Peyer's patch (tissue), 4 donors: ENCODE results near the gene F8. TPM values are rescaled to one million over a fixed set of nuclear protein-coding genes. Genes with fewer than 3 reads are reported as not detected.

Experiments
- DNase-seq, 3 donors: peaks; one replicate each; pipeline ENCODE4 v3.0.0-alpha.2; 2017 to 2019
- H3K27ac ChIP-seq, 4 donors: fragments of 200-600 bp; sonication (generic); one replicate each; pipeline ENCODE4 v1.5.1; 2016 to 2019
- H3K27me3 ChIP-seq, 2 donors: fragments of 200-600 bp; sonication (generic); one replicate each; pipeline ENCODE4 v1.5.1; 2019
- H3K36me3 ChIP-seq, 3 donors: fragments of 200-600 bp; sonication (generic); one replicate each; pipeline ENCODE4 v1.5.1; 2016 to 2019
- H3K4me1 ChIP-seq, 4 donors: fragments of 200-600 bp; sonication (generic); one replicate each; pipeline ENCODE4 v1.5.1; 2016 to 2019
- H3K4me3 ChIP-seq, 4 donors: fragments of 200-600 bp; sonication (generic); 1 replicate in 3 of 4; 2 replicates in 1 of 4; pipeline ENCODE4 v1.5.1; 2016 to 2019; ENCODE audit warnings: mild to moderate bottlenecking in 1 of 4
- H3K9me3 ChIP-seq, 4 donors: fragments of 200-600 bp; sonication (generic); one replicate each; pipeline ENCODE4 v1.5.1; 2016 to 2019; ENCODE audit warnings: mild to moderate bottlenecking in 1 of 4
- CTCF ChIP-seq, 6 experiments: fragments of 450-650 bp in 4 of 6; fragments of 200-600 bp in 2 of 6; sonication (generic) in 1 of 6; IDR thresholded peaks; one replicate each; pipeline ENCODE4 v1.5.1; 2017 to 2019; ENCODE audit warnings: antibody characterized with exemption in 6 of 6, mild to moderate bottlenecking in 3 of 6, moderate library complexity in 1 of 6
- POLR2A ChIP-seq, 2 donors: fragments of 450-650 bp; IDR thresholded peaks; one replicate each; pipeline ENCODE4 v1.5.1; 2017; ENCODE audit warnings: antibody characterized with exemption in 2 of 2, mild to moderate bottlenecking in 2 of 2, moderate library complexity in 2 of 2
- total RNA-seq, 4 donors: library from RNA; depleted of rRNA; stranded (reverse); fragments of >200 nt; gene quantifications; one replicate each; pipeline ENCODE4 v1.1.0, GENCODE V29; 2016

Gene F8
- total RNA-seq, 4 donors from 2014 or later = 1.5 to 19.8 (median 4.6) TPM

GRCh38 chrX:155069414-155069813, 46.9 kb upstream of the F8 start:
- peaks cover 0 to 7% (median 0%) of the 10 kb centered on the region in 4 donors for H3K4me1 ChIP-seq
- H3K36me3 ChIP-seq = no peaks in the 10 kb centered on the region
- H3K9me3 ChIP-seq = no peaks in the 10 kb centered on the region
- H3K27me3 ChIP-seq = no peaks in the 10 kb centered on the region
- no peak overlapping the region for H3K27ac ChIP-seq
- H3K4me3 ChIP-seq = peak overlapping the region in 2 of 4 donors; percentile 65 to 75
- TF ChIP-seq CTCF (IDR thresholded peaks at IDR 0.05) (no peak), POLR2A (IDR thresholded peaks at IDR 0.05) (no peak)
- DNase-seq = no peak

GRCh38 chrX:155068165-155068564, 45.6 kb upstream of the F8 start:
- peaks cover 0 to 7% (median 0%) of the 10 kb centered on the region in 4 donors for H3K4me1 ChIP-seq
- no peaks in the 10 kb centered on the region for H3K27me3 ChIP-seq
- TF ChIP-seq POLR2A (IDR thresholded peaks at IDR 0.05) (no peak), CTCF (IDR thresholded peaks at IDR 0.05) (no peak)
- no peaks in the 10 kb centered on the region for H3K36me3 ChIP-seq
- no peak overlapping the region for H3K4me3 ChIP-seq
- H3K9me3 ChIP-seq = no peaks in the 10 kb centered on the region
- no peak overlapping the region for H3K27ac ChIP-seq
- DNase-seq = no peak

- Histone ChIP-seq H3K36me3 (no peaks in the 10 kb centered on the region), H3K4me1 (no peaks in the 10 kb centered on the region), H3K4me3 (no peak overlapping the region), H3K27ac (no peak overlapping the region), H3K27me3 (no peaks in the 10 kb centered on the region), H3K9me3 (no peaks in the 10 kb centered on the region)
- TF ChIP-seq CTCF (IDR thresholded peaks at IDR 0.05) (no peak), POLR2A (IDR thresholded peaks at IDR 0.05) (no peak)
- no peak for DNase-seq
Observed at GRCh38 chrX:155065035-155065734, 42.7 kb upstream of the F8 start.

GRCh38 chrX:155061760-155062159, 39.2 kb upstream of the F8 start:
- Histone ChIP-seq H3K27me3 (no peaks in the 10 kb centered on the region), H3K36me3 (no peaks in the 10 kb centered on the region), H3K27ac (no peak overlapping the region), H3K9me3 (no peaks in the 10 kb centered on the region), H3K4me3 (no peak overlapping the region), H3K4me1 (peaks cover 0 to 2% (median 0%) of the 10 kb centered on the region in 4 donors)
- no peak for TF ChIP-seq CTCF (IDR thresholded peaks at IDR 0.05)
- no peak for TF ChIP-seq POLR2A (IDR thresholded peaks at IDR 0.05)
- no peak for DNase-seq

- Histone ChIP-seq H3K36me3 (no peaks in the 10 kb centered on the region), H3K27ac (peak overlapping the region in 2 of 4 donors; percentile 35 to 69), H3K4me1 (peaks cover 0 to 5% (median 0%) of the 10 kb centered on the region in 4 donors), H3K27me3 (no peaks in the 10 kb centered on the region), H3K4me3 (peak overlapping the region in 2 of 4 donors; percentile 15 to 24), H3K9me3 (no peaks in the 10 kb centered on the region)
- TF ChIP-seq POLR2A (IDR thresholded peaks at IDR 0.05) (no peak), CTCF (IDR thresholded peaks at IDR 0.05) (peak; percentile 38 to 74 (median 68))
- DNase-seq = peak; percentile 45 to 79 (median 76)
Observed at GRCh38 chrX:155056877-155057792, 34.6 kb upstream of the F8 start.
